H9 (cell line): ENCODE data around the gene HGF. TPM values are rescaled to one million over a fixed set of nuclear protein-coding genes. Genes with fewer than 3 reads are reported as not detected.

ENCODE experiments used
- DNase-seq: peaks from one replicate; pipeline ENCODE4 v3.0.0-alpha.2; 2017
- H2AFZ ChIP-seq: one replicate; pipeline ENCODE4 v1.6.1; 2013; ENCODE audit warnings: mild to moderate bottlenecking, low read length, control low read depth, moderate library complexity
- H2AK5ac ChIP-seq: 2 replicates; pipeline ENCODE4 v1.6.1; 2013; ENCODE audit warnings: low read length, control low read depth, mixed read lengths; ENCODE audit not compliant: insufficient read length
- H2BK120ac ChIP-seq: one replicate; pipeline ENCODE4 v1.6.1; 2013; ENCODE audit warnings: low read depth, mild to moderate bottlenecking, low read length, control low read depth, inconsistent platforms; ENCODE audit not compliant: poor library complexity, severe bottlenecking
- H2BK12ac ChIP-seq: 2 replicates; pipeline ENCODE4 v1.6.1; 2013; ENCODE audit warnings: low read length, control low read depth, mixed read lengths, low read depth; ENCODE audit not compliant: insufficient read length
- H2BK15ac ChIP-seq: 2 replicates; pipeline ENCODE4 v1.6.1; 2013; ENCODE audit warnings: low read depth, low read length, control low read depth
- H2BK20ac ChIP-seq: one replicate; pipeline ENCODE4 v1.6.1; 2013; ENCODE audit warnings: low read depth, mild to moderate bottlenecking, low read length, control low read depth, inconsistent platforms; ENCODE audit not compliant: poor library complexity, severe bottlenecking
- H2BK5ac ChIP-seq: 2 replicates; pipeline ENCODE4 v1.6.1; 2013; ENCODE audit warnings: low read length, control low read depth, mixed read lengths; ENCODE audit not compliant: insufficient read length
- H3K14ac ChIP-seq: 2 replicates; pipeline ENCODE4 v1.6.1; 2013; ENCODE audit warnings: low read length, control low read depth; ENCODE audit not compliant: insufficient read depth
- H3K18ac ChIP-seq: 2 replicates; pipeline ENCODE4 v1.6.1; 2013; ENCODE audit warnings: low read depth, mild to moderate bottlenecking, mixed read lengths, low read length, control low read depth; ENCODE audit not compliant: insufficient read length
- H3K23ac ChIP-seq: 2 replicates; pipeline ENCODE4 v1.6.1; 2013; ENCODE audit warnings: low read length, control low read depth, mixed read lengths, low read depth; ENCODE audit not compliant: insufficient read length
- H3K23me2 ChIP-seq: 2 replicates; pipeline ENCODE4 v1.6.1; 2013; ENCODE audit warnings: low read depth, mild to moderate bottlenecking, mixed read lengths, low read length, control low read depth; ENCODE audit not compliant: insufficient read length, poor library complexity, severe bottlenecking
- H3K27ac ChIP-seq: 2 replicates; pipeline ENCODE4 v1.5.1; 2013; ENCODE audit warnings: low read length, control low read depth, mixed read lengths, low read depth; ENCODE audit not compliant: insufficient read length
- H3K27me3 ChIP-seq: 2 replicates; pipeline ENCODE4 v1.6.1; 2013; ENCODE audit warnings: low read length, control low read depth, inconsistent platforms; ENCODE audit not compliant: insufficient read depth
- H3K4ac ChIP-seq: 2 replicates; pipeline ENCODE4 v1.6.1; 2013; ENCODE audit warnings: low read depth, mild to moderate bottlenecking, control low read depth, inconsistent platforms, low read length, moderate library complexity
- H3K4me1 ChIP-seq: 2 replicates; pipeline ENCODE4 v1.6.1; 2013; ENCODE audit warnings: low read length, control low read depth, inconsistent platforms; ENCODE audit not compliant: insufficient read depth
- H3K4me2 ChIP-seq: 2 replicates; pipeline ENCODE4 v1.6.1; 2013; ENCODE audit warnings: low read length, control low read depth, mixed read lengths; ENCODE audit not compliant: insufficient read length, insufficient read depth
- H3K56ac ChIP-seq: 2 replicates; pipeline ENCODE4 v1.6.1; 2013; ENCODE audit warnings: low read depth, mild to moderate bottlenecking, mixed read lengths, low read length, control low read depth; ENCODE audit not compliant: insufficient read length
- H3K79me1 ChIP-seq: 2 replicates; pipeline ENCODE4 v1.6.1; 2013; ENCODE audit warnings: low read depth, mild to moderate bottlenecking, moderate library complexity, low read length, control low read depth, inconsistent platforms; ENCODE audit not compliant: insufficient read depth, poor library complexity, severe bottlenecking
- H3K79me2 ChIP-seq: 2 replicates; pipeline ENCODE4 v1.6.1; 2013; ENCODE audit warnings: low read length, control low read depth, inconsistent platforms; ENCODE audit not compliant: insufficient read depth
- H3K9ac ChIP-seq: 2 replicates; pipeline ENCODE4 v1.6.1; 2013; ENCODE audit warnings: low read length, control low read depth, mixed read lengths; ENCODE audit not compliant: insufficient read length; ENCODE audit errors: extremely low read depth
- H3K9me3 ChIP-seq: one replicate; pipeline ENCODE4 v1.6.1; 2013; ENCODE audit warnings: low read depth, low read length, inconsistent platforms; ENCODE audit not compliant: control insufficient read depth
- H3T11ph ChIP-seq: one replicate; pipeline ENCODE4 v1.6.1; 2013; ENCODE audit warnings: mild to moderate bottlenecking, low read length, control low read depth, inconsistent platforms
- H4K20me1 ChIP-seq: one replicate; pipeline ENCODE4 v1.6.1; 2013; ENCODE audit not compliant: control insufficient read depth, insufficient read length, insufficient read depth
- H4K5ac ChIP-seq: 2 replicates; pipeline ENCODE4 v1.6.1; 2013; ENCODE audit warnings: low read depth, mild to moderate bottlenecking, mixed read lengths, low read length, control low read depth; ENCODE audit not compliant: insufficient read length
- H4K8ac ChIP-seq: replicated peaks from 2 replicates; pipeline ENCODE4 v1.6.1; 2013; ENCODE audit warnings: low read length, control low read depth, mixed read lengths, low read depth; ENCODE audit not compliant: insufficient read length
- H4K91ac ChIP-seq: 2 replicates; pipeline ENCODE4 v1.6.1; 2013; ENCODE audit warnings: low read depth, mild to moderate bottlenecking, moderate library complexity, mixed read lengths, low read length, control low read depth; ENCODE audit not compliant: insufficient read length
- H3K27ac Mint-ChIP-seq, 3 experiments: 2 replicates in 2 of 3; 3 replicates in 1 of 3; pipeline ENCODE4 v1.8.0; 2020 to 2021; ENCODE audit warnings: mixed read lengths in 3 of 3, mild to moderate bottlenecking in 1 of 3, moderate library complexity in 1 of 3
- H3K27me3 Mint-ChIP-seq: 2 replicates; pipeline ENCODE4 v1.8.0; 2021; ENCODE audit warnings: low read depth, mild to moderate bottlenecking, moderate library complexity, mixed read lengths
- H3K36me3 Mint-ChIP-seq, 3 experiments: 2 replicates in 2 of 3; 3 replicates in 1 of 3; pipeline ENCODE4 v1.8.0; 2020 to 2021; ENCODE audit warnings: low read depth in 3 of 3, mixed read lengths in 3 of 3; ENCODE audit not compliant: insufficient read depth in 1 of 3
- H3K4me1 Mint-ChIP-seq, 2 experiments: 2 replicates each; pipeline ENCODE4 v1.8.0; 2020; ENCODE audit warnings: mixed read lengths in 2 of 2
- H3K4me3 Mint-ChIP-seq, 2 experiments: 2 replicates in 1 of 2; 3 replicates in 1 of 2; pipeline ENCODE4 v1.8.0; 2020 to 2021; ENCODE audit warnings: mild to moderate bottlenecking in 2 of 2, mixed read lengths in 2 of 2, moderate library complexity in 1 of 2
- H3K9me3 Mint-ChIP-seq, 2 experiments: 2 replicates in 1 of 2; 3 replicates in 1 of 2; pipeline ENCODE4 v1.8.0; 2020; ENCODE audit warnings: mild to moderate bottlenecking in 2 of 2, mixed read lengths in 2 of 2, moderate library complexity in 1 of 2
- WGBS: extraction: QIAGEN DNeasy Blood & Tissue Kit; methylation state at CpG from one replicate; pipeline ENCODE4 v1.1.7; 2013; ENCODE audit warnings: missing lambda C conversion rate, low lambda C conversion rate, mixed read lengths; ENCODE audit not compliant: insufficient read length; ENCODE audit errors: extremely low coverage; 5-methylcytosine and 5-hydroxymethylcytosine counted together
- total RNA-seq: library from RNA; stranded (reverse); gene quantifications from 2 replicates; pipeline ENCODE4 v1.2.1, GENCODE V29; 2021
- TF ChIP-seq, protein P1 (sequence below): fragments of 200-600 bp; sonication (generic); conservative IDR thresholded peaks from 3 replicates; pipeline ENCODE4 v1.8.0; 2021; ENCODE audit warnings: antibody characterized with exemption, mild to moderate bottlenecking

The HGF gene
- total RNA-seq, 1 experiment from 2014 or later: 0.15 TPM

DNA sequence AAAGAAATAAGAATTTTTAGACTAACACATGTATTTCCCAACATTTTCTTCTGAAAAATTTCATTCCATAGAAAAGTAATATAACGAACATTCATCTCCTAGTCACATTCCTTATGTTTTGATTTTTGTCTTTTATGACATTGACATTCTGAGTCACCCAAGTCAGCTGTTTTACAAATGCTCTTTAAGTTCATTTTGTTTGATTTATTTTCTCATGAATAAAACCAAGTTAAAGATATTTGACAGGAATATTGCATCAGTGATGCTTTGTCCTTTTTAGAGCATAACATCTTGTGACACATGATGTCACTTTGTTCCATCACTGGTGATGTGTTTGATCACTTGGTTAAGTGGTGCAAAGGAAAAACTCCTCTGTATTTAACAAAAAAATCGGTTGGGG lies 48.4 kb downstream of the HGF start:
- no CpG with 5 or more reads among the region's 2 CpGs for WGBS
- no peak overlapping the region for H3K18ac ChIP-seq

More for the DNA sequence above, 48.4 kb downstream of the HGF start:
- Histone ChIP-seq H4K8ac (no peak overlapping the region), H3K79me2 (no peaks in the 10 kb centered on the region), H2BK12ac (no peak overlapping the region), H3K27ac (no peak overlapping the region), H2BK5ac (no peak overlapping the region), H4K91ac (no peak overlapping the region), H4K20me1 (no peaks in the 10 kb centered on the region), H3T11ph (no peak overlapping the region), H3K14ac (no peak overlapping the region), H2BK120ac (no peak overlapping the region), H3K79me1 (no peaks in the 10 kb centered on the region), H3K4me1 (no peaks in the 10 kb centered on the region; the same call in 1 of the 2 replicates), H2AK5ac (no peak overlapping the region), H3K4me2 (no peak overlapping the region), H3K56ac (no peak overlapping the region), H4K5ac (no peak overlapping the region), H3K4ac (no peak overlapping the region), H3K23ac (no peak overlapping the region), H2BK20ac (no peak overlapping the region), H2AFZ (no peak overlapping the region), H3K9me3 (no peaks in the 10 kb centered on the region), H2BK15ac (no peak overlapping the region), H3K27me3 (no peaks in the 10 kb centered on the region), H3K23me2 (no peaks in the 10 kb centered on the region), H3K9ac (no peak overlapping the region)
- Mint-ChIP-seq H3K27ac (no peak overlapping the region), H3K9me3 (no peaks in the 10 kb centered on the region), H3K36me3 (no peaks in the 10 kb centered on the region), H3K4me1 (peaks cover 5 to 6% of the 10 kb centered on the region in 2 experiments; a peak in 3 of 4 replicates), H3K27me3 (no peaks in the 10 kb centered on the region), H3K4me3 (no peak overlapping the region)
- no peak for DNase-seq
- TF ChIP-seq, protein P1, sequence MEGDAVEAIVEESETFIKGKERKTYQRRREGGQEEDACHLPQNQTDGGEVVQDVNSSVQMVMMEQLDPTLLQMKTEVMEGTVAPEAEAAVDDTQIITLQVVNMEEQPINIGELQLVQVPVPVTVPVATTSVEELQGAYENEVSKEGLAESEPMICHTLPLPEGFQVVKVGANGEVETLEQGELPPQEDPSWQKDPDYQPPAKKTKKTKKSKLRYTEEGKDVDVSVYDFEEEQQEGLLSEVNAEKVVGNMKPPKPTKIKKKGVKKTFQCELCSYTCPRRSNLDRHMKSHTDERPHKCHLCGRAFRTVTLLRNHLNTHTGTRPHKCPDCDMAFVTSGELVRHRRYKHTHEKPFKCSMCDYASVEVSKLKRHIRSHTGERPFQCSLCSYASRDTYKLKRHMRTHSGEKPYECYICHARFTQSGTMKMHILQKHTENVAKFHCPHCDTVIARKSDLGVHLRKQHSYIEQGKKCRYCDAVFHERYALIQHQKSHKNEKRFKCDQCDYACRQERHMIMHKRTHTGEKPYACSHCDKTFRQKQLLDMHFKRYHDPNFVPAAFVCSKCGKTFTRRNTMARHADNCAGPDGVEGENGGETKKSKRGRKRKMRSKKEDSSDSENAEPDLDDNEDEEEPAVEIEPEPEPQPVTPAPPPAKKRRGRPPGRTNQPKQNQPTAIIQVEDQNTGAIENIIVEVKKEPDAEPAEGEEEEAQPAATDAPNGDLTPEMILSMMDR: no peak
